Tibial artery (tissue), 4 donors: ENCODE measurements around the gene C5orf47.

Source experiments
- DNase-seq, 2 donors: peaks; one replicate each; pipeline ENCODE4 v3.0.0-alpha.2; 2019
- H3K27ac ChIP-seq, 2 donors: fragments of 200-600 bp; sonication (generic) in 1 of 2; 1 replicate in 1 of 2; 2 replicates in 1 of 2; pipeline ENCODE4 v1.5.1; 2018 to 2019; ENCODE audit warnings: mild to moderate bottlenecking in 1 of 2
- H3K27me3 ChIP-seq, 2 donors: fragments of 200-600 bp; sonication (generic) in 1 of 2; one replicate each; pipeline versions ENCODE4 v1.5.1 to v1.6.0; 2016 to 2019
- H3K36me3 ChIP-seq, 3 donors: fragments of 200-600 bp; sonication (generic) in 2 of 3; one replicate each; pipeline ENCODE4 v1.5.1; 2016 to 2019; ENCODE audit warnings: mild to moderate bottlenecking in 2 of 3
- H3K4me1 ChIP-seq, 4 donors: fragments of 200-600 bp; sonication (generic) in 2 of 4; 1 replicate in 3 of 4; 2 replicates in 1 of 4; pipeline ENCODE4 v1.5.1; 2016 to 2019
- H3K4me3 ChIP-seq, 2 donors: fragments of 200-600 bp; sonication (generic) in 1 of 2; 1 replicate in 1 of 2; 2 replicates in 1 of 2; pipeline ENCODE4 v1.5.1; 2018 to 2019; ENCODE audit warnings: mild to moderate bottlenecking in 2 of 2
- H3K9me3 ChIP-seq, 3 donors: fragments of 200-600 bp; sonication (generic) in 1 of 3; one replicate each; pipeline ENCODE4 v1.5.1; 2016 to 2019
- intact Hi-C: fragments of 100-400 bp; cut with DNase I; formaldehyde crosslinking; loops from one replicate; pipeline ENCODE4 v1.15.0; 2023; ENCODE audit warnings: low total_unique reads
- TF ChIP-seq, protein P1 (sequence below), 2 experiments: fragments of 200-600 bp in 1 of 2; fragments of 450-650 bp in 1 of 2; IDR thresholded peaks; one replicate each; pipeline ENCODE4 v1.5.1; 2017 to 2019; ENCODE audit warnings: antibody characterized with exemption in 2 of 2, mild to moderate bottlenecking in 1 of 2, moderate library complexity in 1 of 2

The C5orf47 gene

DNA sequence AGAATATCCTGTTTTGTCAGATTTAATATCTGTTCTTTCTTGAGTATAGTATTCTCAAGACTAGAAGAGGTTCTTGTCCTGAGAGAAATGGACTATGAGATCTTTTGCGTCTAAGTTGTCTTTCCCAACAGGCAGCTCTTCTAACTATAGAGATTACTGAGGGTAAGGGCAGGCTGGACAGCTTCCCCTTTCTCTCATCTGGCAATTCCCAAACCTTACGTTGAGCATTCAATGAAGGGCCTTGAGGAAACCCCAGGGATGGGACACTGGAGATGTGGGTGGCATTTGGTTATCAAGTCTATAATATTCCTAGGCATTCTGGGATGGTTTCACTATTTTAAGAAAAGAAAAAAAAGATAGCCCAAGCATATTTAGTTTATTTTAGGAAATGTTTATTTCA is 28.0 kb upstream of the C5orf47 start:
- no peak overlapping the region for H3K4me3 ChIP-seq
- intact Hi-C loops = no loop called here
- DNase-seq = no peak
- no peaks in the 10 kb centered on the region for H3K9me3 ChIP-seq
- no peaks in the 10 kb centered on the region for H3K27me3 ChIP-seq
- no peak overlapping the region for H3K27ac ChIP-seq
- H3K4me1 ChIP-seq = no peaks in the 10 kb centered on the region
- TF ChIP-seq, protein P1, sequence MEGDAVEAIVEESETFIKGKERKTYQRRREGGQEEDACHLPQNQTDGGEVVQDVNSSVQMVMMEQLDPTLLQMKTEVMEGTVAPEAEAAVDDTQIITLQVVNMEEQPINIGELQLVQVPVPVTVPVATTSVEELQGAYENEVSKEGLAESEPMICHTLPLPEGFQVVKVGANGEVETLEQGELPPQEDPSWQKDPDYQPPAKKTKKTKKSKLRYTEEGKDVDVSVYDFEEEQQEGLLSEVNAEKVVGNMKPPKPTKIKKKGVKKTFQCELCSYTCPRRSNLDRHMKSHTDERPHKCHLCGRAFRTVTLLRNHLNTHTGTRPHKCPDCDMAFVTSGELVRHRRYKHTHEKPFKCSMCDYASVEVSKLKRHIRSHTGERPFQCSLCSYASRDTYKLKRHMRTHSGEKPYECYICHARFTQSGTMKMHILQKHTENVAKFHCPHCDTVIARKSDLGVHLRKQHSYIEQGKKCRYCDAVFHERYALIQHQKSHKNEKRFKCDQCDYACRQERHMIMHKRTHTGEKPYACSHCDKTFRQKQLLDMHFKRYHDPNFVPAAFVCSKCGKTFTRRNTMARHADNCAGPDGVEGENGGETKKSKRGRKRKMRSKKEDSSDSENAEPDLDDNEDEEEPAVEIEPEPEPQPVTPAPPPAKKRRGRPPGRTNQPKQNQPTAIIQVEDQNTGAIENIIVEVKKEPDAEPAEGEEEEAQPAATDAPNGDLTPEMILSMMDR (IDR thresholded peaks at IDR 0.05) = no peak
- peaks cover 3% of the 10 kb centered on the region in 3 donors for H3K36me3 ChIP-seq

DNA sequence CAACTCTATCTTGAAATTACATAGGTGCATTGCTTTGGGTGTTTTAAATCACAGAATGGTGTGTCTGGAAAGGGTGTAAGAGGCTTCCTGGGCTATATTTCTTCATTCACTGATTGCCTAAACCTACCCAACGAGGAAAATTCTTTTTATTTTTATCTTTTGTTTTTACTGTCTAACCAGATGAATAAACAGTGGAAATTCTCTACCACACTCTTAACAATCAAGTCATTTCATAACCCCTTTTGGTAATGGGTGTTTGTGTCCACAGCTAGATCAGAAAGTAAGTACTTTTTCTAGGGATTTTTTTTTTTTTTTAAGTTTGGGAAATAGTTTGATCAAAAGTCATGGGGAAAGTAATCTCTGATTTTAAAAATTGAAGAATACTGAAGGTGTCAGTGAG is 27.6 kb upstream of the C5orf47 start:
- no peaks in the 10 kb centered on the region for H3K36me3 ChIP-seq
- H3K27ac ChIP-seq = no peak overlapping the region
- H3K27me3 ChIP-seq = no peaks in the 10 kb centered on the region
- TF ChIP-seq, protein P1 (IDR thresholded peaks at IDR 0.05) = no peak
- no peak for DNase-seq
- H3K9me3 ChIP-seq = no peaks in the 10 kb centered on the region
- no peak overlapping the region for H3K4me3 ChIP-seq
- no peaks in the 10 kb centered on the region for H3K4me1 ChIP-seq
- intact Hi-C loops = no loop called here

DNA sequence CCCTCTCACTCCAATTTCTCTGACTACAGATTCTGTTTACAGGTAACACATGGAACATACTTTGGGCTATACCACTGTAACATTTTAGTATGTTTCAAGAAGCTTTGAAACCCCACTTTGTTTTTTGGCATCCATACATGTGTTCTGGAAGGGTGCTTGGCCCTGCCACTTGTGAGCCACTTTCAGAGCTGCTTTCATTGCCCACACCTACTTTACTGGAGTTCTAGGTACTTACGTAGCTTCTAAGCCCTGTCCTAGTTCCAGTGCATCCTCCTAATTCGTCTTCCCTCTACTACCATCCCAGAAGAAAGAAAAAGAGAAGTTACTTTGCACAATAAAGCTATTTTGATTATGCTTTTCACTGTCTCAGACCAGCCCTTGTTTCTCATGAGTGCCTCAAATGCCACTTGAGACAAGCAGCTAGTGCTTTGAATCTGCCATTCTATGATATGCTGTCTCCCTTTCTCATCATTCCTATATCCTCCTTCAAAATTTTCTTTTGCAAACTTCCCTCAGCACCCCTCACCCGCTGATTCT is 26.5 kb upstream of the C5orf47 start:
- Histone ChIP-seq H3K36me3 (no peaks in the 10 kb centered on the region), H3K9me3 (no peaks in the 10 kb centered on the region), H3K27me3 (no peaks in the 10 kb centered on the region), H3K27ac (no peak overlapping the region), H3K4me1 (no peaks in the 10 kb centered on the region), H3K4me3 (no peak overlapping the region)
- TF ChIP-seq, protein P1 (IDR thresholded peaks at IDR 0.05) = no peak
- intact Hi-C loops = no loop called here
- DNase-seq = no peak

GRCh38 chr5:173963182-173963838 is 25.7 kb upstream of the C5orf47 start:
- Histone ChIP-seq H3K27me3 (no peaks in the 10 kb centered on the region), H3K4me3 (no peak overlapping the region), H3K9me3 (no peaks in the 10 kb centered on the region), H3K27ac (no peak overlapping the region), H3K36me3 (no peaks in the 10 kb centered on the region), H3K4me1 (no peaks in the 10 kb centered on the region)
- DNase-seq = no peak
- intact Hi-C loops = no loop called here
- TF ChIP-seq, protein P1 (IDR thresholded peaks at IDR 0.05) = no peak

DNA sequence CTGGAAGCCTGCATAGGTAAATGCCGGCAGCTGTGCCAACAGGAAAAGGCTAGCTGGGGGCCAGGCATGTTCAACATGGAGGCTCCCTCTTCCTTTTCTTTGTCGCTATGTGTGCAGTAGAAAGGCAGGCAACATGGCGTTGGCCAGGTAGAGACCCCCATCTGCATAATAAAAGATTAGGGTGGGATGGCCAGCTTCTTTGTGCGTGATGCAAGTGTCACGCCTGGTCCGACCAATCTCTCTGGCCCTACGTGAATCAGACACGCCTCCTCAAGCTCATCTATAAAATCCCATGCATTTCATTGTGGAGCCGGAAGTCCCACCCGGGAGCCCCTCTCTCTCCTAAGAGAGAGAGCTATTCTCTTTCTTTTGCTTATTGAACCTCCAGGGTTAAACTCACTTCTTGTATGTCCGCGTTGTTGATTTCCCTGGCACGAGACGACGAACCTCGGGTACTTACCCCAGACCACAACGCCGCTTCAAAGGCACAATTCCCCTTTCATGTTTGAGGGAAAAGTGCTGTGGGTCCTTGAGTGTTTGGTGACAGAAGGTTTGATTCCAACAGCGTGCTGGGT is 25.0 kb upstream of the C5orf47 start:
- no peak for DNase-seq
- Histone ChIP-seq H3K36me3 (no peaks in the 10 kb centered on the region), H3K4me1 (no peaks in the 10 kb centered on the region), H3K4me3 (no peak overlapping the region), H3K27ac (no peak overlapping the region), H3K27me3 (no peaks in the 10 kb centered on the region), H3K9me3 (no peaks in the 10 kb centered on the region)
- TF ChIP-seq, protein P1 (IDR thresholded peaks at IDR 0.05) = no peak
- intact Hi-C loops = no loop called here
